Hematopoietic multipotent progenitor cell (in vitro differentiated cells): ENCODE results near the gene C4BPB. TPM values are rescaled to one million over a fixed set of nuclear protein-coding genes. Genes with fewer than 3 reads are reported as not detected.

Experiments
- DNase-seq, 3 donors: peaks; one replicate each; pipeline ENCODE4 v3.0.0-alpha.2; 2011 to 2015; ENCODE audit warnings: low read depth in 2 of 3, low spot score in 2 of 3
- total RNA-seq: library from RNA; depleted of rRNA; stranded (reverse); fragments of >200 nt; gene quantifications from one replicate; pipeline ENCODE4 v1.2.3, GENCODE V29; 2012

Gene C4BPB
- total RNA-seq, 1 donor, result under 0.01 TPM

DNA sequence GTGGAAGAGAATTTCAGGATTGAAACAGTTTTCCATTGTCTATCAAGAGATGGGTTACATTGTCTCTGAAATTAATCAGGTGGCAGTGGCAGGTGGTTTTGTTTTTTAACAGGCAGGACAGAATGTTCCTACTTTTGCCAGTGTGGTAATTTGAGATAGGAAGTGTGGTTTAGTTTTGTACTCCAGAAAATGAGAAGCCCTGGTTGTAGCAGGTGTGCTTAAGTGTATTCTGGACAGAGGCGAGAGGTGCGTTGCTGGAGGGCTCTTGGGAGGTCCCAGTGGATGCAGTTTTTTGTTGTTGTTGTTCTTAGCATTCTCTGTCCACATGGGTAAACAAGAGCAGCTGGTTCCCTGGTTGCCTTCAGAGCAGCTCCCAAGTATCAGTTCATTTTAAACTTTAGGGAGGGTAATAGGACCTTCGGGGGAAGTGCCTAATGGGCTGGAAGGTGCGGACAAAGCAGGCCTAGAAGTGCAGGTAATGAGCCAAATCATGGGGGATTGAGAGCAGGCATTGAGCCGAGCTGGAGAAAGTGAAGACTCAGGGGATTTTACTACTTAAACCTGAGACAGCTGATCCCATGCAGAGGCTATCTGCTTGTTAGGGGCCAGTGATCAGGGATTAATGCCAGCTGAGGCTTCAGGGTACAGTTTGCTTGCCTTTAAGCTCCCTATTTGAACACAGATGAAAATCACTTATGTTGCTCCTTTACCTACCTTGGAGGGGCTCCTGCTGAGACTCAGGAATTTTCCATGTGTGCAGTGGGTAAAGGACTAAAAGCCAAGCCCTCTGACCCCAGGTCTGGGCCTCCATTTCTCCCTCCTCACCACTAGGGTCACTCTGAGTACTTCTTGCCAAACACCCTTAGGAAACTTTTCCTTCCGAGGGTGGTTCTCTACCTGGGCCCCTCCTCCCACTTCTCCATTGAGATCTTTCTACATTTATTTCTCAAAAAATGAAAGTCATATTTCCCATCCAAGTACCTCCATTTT, 29.5 kb upstream of the C4BPB start:
- peak in 1 of 3 donors; percentile 24 for DNase-seq

DNA sequence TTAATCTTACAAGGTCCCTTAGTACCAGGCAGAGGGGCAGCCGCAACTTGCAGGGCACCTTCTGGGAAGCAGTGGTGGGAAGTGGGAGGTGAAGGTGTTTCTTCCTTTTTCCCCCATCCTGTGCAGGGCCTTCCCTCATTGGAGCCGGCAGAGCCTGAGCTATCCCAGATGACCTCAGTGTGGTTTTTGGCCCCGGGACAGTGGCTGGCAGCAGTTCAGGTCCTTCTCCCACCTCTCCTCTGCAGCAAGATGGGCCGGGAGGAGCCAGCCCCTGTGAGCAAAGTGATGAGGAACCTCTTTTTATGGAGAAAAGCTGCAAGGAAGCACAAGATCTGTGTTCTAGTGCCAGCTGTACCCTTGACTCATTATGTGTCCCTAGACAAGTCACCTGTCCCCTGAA, 28.8 kb upstream of the C4BPB start:
- no peak for DNase-seq

- no peak for DNase-seq
Observed at GRCh38 chr1:207060596-207060995, 28.1 kb upstream of the C4BPB start.

GRCh38 chr1:207062058-207062457, 26.6 kb upstream of the C4BPB start:
- no peak for DNase-seq

GRCh38 chr1:207063014-207063413, 25.6 kb upstream of the C4BPB start:
- DNase-seq, result no peak

DNA sequence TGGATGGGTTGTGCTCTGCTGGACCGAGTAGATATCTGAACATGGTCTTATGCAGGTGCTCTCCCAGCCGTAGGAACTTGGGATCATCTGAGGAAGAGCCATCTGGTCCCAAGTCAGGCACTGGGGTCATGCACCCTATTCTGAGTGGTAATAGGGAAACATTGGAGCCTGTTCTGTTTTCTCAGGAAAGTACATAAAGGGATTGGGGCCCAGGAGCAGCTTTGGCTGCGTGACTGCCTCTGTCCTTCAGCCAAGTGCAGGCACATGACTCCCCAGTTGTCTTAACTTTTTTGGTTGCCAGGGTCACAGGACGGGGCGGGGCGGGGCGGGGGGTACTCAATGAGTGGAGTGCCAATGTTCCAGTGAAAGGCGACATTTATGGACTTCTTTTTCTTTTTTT, 24.1 kb upstream of the C4BPB start:
- no peak for DNase-seq

DNA sequence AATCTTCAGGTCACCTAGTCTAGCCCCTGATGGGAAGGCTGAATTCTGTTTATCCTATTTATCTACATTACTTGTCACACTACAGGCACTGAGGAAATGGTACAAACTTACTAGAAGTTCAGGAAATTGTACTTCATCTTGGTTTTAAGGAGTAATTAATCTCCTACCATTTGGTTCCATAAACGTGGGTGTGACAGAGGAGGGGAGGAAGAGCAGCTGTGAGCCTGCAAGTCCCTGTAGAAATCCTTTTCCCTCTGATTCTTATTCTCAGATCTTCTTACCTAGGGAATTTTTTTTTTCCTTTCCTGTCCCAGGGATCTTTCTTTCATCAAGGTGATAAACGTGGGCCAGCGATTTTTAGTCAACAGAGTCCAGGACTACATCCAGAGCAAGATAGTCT, 21.5 kb upstream of the C4BPB start:
- DNase-seq, result no peak

DNA sequence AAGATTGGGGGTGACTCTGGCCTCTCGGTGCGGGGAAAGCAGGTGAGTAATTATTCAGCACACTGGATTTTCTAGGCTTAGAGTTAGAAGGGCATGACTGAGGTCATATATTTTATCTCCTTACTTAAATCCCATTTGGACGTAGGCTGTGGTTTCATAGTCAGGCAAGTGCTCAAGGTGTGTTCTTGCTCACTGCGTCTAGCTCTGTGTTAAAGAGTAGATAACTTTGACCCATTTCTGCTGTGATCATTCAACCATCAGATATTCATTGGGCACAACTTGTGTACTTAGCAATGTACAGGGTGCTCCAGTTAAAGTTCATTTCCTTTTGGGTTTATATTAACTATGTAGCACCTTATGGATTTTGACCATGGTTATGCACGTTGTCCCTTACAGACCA, 21.0 kb upstream of the C4BPB start:
- no peak for DNase-seq

DNA sequence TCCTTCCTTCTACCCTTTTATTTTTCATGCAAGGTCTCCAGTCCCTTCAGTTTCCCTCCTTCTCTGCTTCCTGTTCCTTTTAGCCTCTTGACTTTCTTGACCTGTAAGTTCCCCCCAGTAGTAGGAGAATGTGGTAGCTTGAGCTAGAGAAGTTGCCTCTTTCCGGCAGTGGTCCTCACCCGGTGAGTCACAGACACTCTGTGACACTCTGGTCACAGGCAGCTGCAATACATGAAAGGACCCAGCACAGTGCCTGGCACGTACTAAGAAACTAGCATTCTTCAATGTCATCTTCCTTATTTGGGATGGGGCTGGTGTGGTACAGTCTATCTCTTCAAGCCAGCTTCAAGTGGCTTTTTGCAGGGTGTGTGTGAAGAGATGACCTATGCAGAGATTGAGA, 19.6 kb upstream of the C4BPB start:
- DNase-seq, result no peak

- peak in 1 of 3 donors; percentile 31 for DNase-seq
Observed at GRCh38 chr1:207069858-207070506, 18.7 kb upstream of the C4BPB start.

GRCh38 chr1:207070811-207071210, 17.8 kb upstream of the C4BPB start:
- peak in 1 of 3 donors; percentile 75 for DNase-seq

DNA sequence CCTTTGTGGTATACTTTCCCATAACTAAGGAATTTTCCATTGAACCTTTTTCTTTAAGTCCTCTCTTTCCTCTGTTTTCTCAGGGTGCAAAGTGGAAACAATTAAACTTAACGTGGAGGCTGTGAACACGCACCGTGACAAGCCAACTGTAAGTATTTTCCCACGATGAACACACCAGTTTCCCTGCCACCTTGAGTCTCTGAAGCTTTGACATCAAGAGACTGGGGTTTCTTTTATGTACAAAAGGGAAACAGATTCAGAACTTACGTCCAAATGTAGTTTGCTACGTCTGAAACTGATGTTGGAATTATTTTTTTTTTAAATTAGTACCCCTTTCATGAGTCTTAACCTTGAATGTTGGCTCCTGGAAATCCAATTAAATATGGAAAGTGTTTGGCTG, 17.2 kb upstream of the C4BPB start:
- DNase-seq, result no peak

DNA sequence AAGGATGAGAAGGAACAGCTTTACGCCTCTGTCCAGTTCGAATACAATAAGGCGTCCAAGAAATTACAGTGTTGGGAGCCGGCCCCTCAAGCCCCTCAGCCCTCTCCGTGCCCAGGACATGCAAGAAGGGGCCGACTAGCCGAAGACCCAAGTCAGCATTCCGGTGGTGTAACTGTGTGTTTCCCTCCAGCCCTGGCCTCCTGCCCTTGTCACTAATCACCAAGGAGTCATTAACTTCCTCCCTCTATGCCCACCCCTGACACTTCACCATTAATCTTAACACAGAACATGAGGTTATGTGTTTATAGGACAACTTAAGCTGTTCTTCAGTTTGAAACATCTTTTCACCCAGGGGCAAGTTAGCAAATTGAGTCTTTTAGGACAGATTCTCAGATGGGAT, 16.4 kb upstream of the C4BPB start:
- peak in 1 of 3 donors; percentile 71 for DNase-seq

DNA sequence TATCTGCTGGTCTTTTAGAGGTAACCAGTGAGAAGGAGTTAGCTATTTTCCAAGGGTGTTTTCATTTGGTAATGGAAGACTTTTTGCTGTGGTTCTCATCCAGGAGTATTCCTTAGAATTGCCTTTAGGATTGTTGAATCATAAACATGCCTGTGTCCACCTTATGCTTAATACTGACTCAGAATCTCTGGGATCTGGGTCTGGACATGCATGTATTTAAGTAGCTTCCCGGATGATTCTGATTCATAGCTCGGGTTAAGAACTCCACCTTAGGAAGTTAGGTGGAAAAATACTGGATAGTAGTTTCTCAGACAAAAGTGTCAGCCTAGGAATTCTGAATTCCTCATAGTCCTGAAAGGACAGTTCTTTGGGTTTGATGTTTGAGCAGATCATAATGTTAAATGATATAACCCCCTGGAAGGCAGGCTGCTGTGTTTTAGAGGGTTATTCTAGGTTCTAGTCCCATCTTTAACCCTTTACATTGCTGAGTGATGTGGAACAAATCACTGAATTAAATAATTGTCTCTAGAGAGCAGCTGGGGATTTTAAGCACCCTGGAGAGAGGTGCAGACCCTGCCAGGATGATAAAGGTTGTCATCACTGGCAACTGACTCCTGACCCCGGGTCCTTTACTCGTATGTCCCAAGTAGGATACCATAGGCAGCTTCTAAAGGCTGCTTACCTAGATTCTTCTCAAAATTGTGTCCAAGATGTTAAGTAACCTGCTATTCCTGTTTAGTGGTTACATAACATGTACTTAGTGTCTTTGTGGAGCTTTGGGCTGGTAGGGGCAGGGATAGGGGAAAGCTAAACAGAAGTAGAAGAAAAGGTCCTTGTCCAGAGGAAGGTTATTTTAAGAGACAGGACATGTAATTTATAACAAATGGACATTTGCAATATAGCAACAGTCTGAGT, 14.5 kb upstream of the C4BPB start:
- no peak for DNase-seq

- DNase-seq, result no peak
Observed at GRCh38 chr1:207076181-207076955, 12.3 kb upstream of the C4BPB start.

DNA sequence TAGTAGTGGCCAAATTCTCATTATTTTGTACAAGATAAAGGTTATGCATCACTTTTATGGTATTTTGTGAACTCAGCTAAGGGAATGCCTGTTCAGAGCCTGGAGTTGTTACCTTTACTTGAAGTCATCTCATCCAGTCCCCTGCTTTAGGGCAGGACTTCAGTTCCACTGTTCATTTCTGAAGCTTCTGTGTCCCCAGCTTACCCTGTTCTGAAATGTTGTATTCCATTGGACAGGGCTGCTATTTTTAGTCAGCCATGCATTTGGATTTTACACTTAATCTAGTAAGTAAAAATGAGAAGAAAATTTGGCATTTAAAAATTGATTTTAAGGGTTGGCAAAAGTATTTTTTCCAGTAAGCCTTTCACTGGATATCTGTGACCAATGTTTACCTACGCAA, 11.6 kb upstream of the C4BPB start:
- no peak for DNase-seq

DNA sequence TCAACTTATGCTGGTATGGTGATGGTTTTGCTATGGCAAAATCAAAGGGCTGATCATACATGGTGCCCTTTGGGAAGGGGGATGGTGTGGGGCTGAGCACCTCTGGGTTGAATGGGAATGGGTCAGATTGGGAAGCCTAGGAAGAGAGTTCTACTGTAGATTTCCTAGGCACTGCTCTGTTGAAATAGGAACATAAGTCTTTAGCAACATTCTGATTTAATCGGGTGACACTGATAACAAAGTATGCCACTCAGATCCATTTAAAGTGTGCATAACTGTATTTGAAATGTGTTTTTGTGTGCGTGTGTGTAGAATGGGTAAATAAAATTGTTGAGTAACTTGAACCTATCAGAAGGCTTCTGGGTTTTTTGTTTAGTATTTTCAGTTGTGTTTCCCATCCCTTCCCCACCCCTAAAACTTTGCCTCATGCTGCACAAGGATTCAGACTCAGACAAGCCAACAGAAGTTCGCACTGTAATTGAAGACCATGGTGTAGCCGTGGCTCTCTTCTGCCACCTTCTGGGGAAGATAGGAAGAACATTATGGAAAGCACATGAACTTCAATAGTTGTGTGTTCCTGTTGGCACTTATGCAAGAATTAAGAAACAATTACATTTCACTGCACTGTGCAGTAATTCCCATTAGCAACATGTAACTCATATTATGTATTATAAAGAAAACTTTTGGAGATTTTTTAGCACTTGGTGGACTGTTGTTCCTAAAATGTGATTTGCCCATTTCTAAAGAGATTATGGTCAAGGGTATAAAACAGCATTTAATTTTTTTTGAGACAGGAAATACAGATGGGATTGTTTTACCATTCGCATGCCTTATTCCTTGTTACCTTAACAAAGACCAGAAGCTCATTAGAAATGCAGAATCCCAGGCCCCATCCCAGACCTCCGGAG, 10.9 kb upstream of the C4BPB start:
- peak; percentile 46 to 90 (median 77) for DNase-seq

DNA sequence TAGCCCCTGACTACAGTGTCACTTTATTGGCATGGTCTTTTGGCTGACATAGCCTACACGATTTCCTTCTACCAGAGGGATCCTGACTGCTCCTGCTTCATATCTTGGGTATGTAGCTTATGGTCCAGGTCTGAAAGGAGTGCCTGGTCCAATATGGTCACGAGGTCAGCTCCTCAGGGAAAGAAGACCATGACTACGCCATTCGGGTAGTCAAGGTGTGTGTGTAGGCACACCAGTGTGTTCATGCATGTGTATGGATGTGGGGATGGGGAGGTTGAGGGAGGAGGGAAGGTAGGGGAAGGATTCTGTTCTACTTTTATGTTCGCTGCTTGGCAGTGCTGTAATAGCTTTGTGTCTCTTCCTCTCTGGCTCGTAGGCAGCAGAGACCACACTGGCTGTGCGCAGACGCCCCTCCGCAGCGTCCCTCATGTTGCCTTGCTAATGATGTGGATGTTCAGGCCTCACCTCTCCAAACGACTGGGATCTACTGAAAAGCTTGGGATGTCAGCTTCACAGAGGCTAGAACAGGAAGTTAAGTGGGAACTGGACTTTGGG, 10.0 kb upstream of the C4BPB start:
- DNase-seq, result no peak

DNA sequence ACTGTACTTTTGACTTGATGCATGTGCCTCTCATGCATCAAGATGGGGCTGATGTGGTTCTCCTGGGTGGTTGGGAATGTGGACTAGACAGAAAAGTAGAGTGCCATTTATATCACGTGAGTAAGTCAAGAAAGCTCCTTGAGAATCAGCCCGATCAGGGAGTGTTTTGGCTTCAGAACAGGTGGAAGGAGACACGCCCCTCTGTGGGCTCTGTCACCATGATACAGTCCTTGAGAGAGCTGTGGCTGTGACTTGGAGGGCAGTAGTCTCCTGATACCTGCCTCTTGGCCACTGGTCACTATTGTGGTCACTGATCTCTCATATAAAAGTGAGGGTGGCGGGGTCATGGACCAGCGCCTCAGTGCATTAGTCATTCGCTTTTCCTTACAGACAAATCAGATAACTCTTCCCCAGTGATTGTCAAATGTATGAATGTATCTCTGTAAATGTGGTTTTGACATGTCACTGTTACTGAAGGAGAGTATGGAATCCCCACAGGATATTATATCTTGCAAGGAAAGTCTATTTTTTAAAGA, 8.9 kb upstream of the C4BPB start:
- no peak for DNase-seq
